Measurements from ENCODE around the gene FBN3. TPM values are rescaled to one million over a fixed set of nuclear protein-coding genes. Genes with fewer than 3 reads are reported as not detected.
"Not testable (repeated sequence)": the region's sequence is repeated elsewhere in the genome, so short reads cannot be mapped to it uniquely, and the experiment has no call there.

The FBN3 gene
- total RNA-seq, 1 donor from 2014 or later, result under 0.01 TPM

GRCh38 chr19:8117991-8118390 is 31.4 kb downstream of the FBN3 start:
- no peak for DNase-seq (ENCODE audit: low spot score)

DNA sequence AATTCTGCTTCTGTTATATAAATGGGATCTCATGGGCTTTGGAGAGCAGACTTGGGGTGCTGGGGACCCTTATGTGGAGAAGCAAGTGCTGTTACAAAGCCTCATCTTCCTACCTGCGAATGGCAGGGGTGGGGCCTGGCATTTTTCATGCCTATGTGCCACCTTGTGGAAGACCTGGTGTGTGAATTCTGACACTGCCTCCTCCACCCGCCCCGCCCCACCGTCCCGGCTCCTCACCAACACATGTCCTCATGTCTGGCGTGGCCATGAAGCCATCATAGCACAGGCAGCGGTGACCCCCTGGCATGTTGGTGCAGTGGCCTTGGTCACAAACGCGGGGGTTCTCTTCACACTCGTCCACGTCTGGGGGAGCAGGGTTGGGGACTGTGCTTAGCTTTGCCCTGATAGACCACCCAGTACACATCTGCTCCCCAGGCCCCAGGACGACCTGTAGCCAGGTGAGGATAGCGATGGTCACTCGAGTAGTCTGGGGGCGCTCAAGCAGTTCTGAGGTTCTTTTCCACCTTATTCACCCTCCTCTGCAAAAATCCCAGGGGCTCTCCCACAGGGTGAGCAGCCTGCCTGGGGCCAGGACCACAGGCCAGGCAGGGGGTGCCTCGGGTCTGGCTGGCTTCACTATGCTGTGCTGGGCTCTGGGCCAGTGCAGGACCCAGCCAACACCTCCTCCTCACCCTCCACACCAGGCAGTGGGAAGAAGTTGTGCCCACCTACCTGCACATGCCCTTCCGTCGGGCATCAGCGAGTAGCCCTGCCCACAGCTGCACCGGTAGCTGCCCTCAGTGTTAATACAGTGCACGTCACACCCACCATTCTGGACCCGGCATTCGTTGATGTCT is 32.7 kb downstream of the FBN3 start:
- DNase-seq (ENCODE audit: low spot score), result no peak

- DNase-seq (ENCODE audit: low spot score), result peak; percentile 10
These were observed 33.5 kb downstream of the FBN3 start for GRCh38 chr19:8115805-8116396.

GRCh38 chr19:8113017-8113416 is 36.4 kb downstream of the FBN3 start:
- DNase-seq (ENCODE audit: low spot score), result peak; percentile 14

GRCh38 chr19:8111376-8111775 is 38.0 kb downstream of the FBN3 start:
- no peak for DNase-seq (ENCODE audit: low spot score)

DNA sequence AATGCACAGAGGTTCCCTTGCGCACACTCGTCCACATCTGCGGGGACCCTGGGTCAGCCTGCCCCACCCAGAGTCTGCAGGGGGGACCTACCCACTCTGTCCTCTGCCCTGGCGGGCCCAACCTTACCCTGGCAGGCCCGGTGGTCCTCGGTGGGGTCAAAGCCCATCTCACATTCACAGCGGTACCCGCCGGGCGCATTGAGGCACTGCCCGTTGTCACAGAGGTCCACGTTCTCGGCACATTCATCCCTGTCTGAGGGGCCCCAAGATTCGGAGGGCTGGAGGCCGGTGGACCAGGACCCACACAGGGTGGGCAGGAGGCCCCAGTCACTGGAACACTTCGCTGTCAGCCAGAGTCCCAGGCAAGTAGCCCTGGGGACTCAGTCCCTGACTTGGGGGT is 38.5 kb downstream of the FBN3 start:
- DNase-seq (ENCODE audit: low spot score), result no peak

DNA sequence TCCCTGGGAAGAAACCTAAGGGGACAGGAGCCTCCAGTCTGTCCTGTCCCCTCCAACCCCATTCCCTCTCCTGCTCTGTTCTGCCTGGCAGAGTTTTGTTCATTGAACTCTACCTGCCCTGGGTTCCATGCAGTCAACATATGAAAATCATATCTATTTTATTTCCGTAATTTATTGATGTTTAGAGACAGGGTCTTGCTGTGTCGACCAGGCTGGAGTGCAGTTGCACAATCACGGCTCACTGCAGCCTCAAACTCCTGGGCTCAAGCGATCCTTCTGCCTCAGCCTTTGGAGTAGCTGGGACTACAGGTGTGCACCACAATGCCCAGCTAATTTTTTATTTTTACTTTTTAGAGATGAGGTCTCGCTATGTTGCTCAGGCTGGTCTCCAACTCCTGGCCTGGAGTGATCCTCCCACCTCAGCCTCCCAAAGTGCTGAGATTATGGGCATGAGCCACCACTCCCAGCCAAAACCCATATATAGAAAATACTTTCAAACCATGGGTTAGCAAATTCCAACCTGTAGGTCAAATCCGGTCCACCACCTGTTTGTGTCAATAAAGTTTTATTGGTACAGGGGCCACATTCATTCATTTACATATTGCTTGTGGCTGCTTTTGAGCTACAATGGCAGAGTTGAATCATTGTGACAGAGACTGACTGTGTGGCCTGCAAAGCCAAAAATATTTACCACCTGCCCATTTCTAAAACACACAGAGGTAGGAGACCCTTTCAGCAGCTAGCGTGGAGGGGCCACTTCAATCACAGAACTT is 39.3 kb downstream of the FBN3 start:
- DNase-seq (ENCODE audit: low spot score), result no peak

DNA sequence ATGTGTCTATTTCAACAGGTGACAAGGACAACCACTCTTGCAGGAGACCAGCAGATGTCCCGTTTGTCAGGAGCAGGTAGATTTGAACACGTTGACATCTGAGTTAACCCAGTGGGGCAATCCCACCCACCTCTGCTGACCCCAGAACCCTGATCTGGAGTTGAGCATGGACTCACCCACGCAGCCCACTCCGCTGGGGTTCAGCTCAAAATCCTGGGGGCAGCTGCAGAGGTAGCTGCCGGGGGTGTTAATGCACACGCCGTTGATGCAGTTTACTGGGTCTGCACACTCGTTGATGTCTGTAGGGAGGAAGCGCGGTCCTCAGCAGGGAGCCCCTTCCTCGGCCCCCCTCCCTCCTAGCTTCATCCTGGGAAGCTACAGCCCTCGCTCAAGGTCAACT is 39.9 kb downstream of the FBN3 start:
- no peak for DNase-seq (ENCODE audit: low spot score)

DNA sequence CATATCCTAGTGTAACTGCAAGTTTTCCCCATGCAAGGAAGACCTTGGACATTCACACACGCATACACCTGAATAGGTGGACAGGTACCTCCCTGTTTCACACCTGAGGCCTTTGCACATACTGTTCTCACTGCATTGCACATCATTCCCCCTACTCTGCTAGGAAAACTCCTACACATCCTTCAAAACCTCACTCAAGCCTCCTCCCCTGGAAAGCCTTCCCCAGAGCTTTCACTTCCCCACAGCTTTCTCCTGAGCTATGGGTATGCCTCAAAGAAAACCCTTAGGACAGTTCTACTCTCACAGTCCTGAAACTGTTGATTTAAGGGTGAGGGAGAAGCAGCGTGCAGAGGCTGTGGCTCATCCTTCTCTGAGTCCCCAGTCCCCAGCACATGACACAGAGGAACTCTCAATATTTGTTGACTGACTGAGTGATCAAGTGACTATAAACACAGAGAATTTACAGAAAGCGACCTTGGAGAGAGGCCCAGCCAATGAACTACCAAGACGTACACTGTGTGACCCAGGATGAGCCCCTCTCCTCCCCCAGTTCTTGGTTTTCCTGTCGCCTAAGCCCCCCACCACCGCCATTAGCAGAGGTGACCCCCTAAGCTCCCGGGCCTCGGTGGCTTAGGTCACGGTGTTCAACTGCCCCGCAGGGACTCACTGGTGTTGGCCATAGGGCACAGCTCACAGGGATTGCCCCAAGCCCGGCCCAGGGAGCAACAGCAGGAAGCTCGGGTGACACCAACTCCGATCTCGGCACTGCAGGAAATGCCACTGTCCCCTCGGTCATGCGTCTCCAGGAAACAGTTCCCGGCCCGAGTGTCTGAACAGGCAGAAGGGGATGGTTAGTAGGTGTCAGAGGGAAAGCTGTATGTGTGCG is 40.6 kb downstream of the FBN3 start:
- no peak for DNase-seq (ENCODE audit: low spot score)

GRCh38 chr19:8107301-8107903 is 42.0 kb downstream of the FBN3 start:
- no peak for DNase-seq (ENCODE audit: low spot score)

DNA sequence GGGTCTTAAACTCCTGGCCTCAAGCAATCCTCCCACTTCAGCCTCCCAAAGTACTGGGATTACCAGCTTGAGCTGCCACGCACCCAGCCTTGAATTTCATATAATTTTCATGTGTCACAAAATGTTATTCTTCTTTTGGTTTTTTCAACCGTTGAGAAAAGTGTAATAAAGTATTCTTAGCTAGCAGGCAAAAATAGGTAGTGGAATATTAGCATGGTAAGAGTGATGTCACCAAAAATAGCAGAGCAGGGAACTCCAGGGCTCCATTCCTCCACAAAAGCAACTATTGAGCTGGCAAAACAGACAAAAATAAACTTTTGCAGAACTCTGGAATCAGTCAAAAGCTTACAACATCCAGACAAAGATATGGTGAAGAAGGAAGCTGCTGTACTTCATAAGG is 43.9 kb downstream of the FBN3 start:
- peak; percentile 73 for DNase-seq (ENCODE audit: low spot score)

DNA sequence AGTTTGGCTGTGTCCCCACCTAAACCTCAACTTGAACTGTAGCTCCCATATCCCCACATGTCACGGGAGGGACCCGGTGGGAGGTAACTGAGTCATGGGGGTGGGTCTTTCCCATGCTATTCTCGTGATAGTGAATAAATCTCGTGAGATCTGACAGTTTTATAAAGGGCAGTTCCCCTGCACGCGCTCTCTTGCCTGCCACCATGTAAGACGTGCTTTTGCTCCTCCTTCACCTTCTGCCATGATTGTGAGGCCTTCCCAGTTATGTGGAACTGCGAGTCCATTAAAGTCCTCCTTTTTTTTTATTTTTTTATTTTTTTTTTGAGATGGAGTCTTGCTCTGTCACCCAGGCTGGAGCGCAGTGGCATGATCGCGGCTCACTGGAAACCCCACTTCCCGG is 47.5 kb downstream of the FBN3 start:
- DNase-seq (ENCODE audit: low spot score), result not testable (repeated sequence)

DNA sequence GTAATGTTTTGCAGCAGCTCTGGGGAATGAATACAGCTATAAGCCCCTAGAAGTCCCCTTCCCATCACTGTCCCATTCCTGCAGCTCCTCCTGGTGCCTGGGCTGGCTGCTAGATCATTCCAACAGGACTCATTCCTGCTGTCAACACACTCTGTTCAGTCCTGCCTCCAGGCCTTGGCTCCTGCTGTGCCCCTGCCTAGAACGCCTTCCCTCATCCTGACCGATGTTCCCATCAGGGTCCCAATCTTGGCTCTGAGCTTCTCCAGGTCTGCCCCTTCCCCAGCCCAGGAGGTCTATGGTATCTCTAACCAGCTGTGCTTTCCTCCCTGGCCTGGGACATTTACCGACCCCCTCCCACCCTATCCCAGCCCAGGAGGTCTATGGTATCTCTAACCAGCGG is 48.1 kb downstream of the FBN3 start:
- DNase-seq (ENCODE audit: low spot score), result no peak

GRCh38 chr19:8097681-8098567 is 51.5 kb downstream of the FBN3 start:
- no peak for DNase-seq (ENCODE audit: low spot score)

DNA sequence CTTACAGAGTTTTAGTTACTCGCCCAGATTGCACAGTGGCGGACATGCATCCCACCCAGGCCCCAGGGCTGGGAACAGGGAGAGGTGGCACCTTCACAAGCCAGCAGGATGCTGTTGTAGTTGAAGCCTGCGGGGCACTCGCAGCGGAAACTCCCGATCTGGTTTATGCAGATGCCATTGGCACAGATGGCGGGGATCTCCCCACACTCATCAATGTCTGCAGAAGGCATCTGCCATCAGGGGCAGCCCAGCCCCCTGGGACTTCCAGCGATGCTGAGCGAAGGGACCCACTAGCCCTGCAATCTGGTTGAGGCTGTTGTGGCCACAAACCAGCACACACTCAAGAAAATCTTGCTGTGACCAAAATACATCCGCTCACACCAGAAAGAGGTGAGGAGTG is 52.2 kb downstream of the FBN3 start:
- no peak for DNase-seq (ENCODE audit: low spot score)

- no peak for DNase-seq (ENCODE audit: low spot score)
These were observed 53.3 kb downstream of the FBN3 start for GRCh38 chr19:8096071-8096470.

DNA sequence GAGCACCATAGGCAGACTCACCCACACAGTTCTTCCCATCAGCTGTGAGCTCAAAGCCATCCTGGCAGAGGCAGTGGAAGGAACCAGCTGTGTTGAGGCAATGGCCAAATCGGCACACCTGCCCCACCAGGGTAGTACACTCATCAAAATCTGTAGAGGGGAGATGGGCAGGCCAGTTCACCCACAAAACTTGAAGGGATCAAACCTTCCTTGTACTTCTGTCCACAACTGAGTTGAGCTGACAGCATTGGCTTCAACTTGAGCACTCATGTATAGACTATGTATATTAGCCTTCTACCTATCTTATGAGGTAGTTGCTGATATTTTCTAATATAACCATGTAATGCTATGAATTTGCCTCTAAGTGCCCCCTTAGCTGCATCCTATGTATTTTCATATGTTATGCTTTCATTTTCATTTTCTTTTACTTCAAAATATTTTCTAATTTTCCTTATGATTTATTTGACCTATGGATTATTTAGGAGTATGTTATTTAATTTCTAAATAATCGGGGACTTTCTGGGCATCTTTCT is 54.0 kb downstream of the FBN3 start:
- no peak for DNase-seq (ENCODE audit: low spot score)

DNA sequence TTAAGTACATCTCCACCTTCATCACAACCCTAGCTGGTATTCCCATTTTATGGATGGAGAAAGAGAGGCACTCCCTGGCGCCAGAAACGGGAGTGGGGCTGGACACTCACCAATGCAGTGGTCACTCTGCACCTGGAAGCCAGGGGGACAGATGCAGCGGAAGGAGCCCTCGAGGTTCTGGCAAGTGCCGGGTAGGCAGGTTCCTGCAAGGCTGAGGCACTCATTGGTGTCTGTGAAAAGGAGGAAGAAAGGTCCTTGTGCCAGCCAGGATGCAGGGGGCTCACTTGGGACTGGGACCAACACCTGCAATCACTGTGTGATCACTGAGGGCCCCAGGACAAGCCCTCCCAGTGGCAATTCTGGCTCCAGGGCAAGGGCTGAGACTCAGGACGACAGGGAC is 55.1 kb downstream of the FBN3 start:
- DNase-seq (ENCODE audit: low spot score), result no peak

DNA sequence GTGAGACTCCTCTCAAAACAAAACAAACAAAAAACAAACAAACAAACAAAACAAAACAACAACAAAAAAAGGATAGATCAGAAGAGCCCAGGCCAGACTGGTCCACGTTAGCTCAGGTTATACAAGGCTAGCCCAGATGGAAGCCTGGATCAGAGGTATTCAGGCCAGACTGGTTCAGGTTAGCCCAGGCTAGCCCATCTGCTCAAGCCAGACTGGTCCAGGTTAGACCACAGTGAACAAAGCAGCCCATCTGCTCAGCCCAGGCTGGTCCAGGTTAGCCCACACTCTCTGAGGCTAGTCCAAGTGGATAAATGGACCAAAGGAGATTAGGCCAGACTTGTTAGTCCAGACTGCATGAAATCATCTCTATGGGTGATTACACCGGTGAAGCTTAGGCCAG is 55.7 kb downstream of the FBN3 start:
- DNase-seq (ENCODE audit: low spot score), result no peak

DNA sequence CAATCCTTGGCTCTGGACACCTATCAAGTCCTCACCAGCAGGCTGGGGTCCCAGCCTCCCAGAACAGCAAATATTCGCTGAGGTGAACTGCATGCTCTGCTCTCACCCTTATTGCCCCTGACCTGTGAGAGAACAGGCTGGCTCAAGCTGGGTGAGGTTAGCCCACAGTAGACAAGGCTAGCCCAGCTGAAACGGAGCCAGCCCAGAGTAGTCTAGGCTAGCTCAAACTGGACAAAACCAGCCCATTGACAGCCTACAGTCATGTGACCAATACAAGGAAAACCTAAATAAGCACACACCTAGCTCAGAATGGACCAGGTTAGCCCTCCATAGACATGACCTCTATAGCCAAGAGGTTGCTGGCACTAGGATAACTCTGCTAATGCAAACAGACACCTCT is 58.4 kb downstream of the FBN3 start:
- DNase-seq (ENCODE audit: low spot score), result no peak

Data from umbilical cord (tissue), 2 donors.